Measurements from ENCODE around the gene CLEC3B.

The CLEC3B gene

DNA sequence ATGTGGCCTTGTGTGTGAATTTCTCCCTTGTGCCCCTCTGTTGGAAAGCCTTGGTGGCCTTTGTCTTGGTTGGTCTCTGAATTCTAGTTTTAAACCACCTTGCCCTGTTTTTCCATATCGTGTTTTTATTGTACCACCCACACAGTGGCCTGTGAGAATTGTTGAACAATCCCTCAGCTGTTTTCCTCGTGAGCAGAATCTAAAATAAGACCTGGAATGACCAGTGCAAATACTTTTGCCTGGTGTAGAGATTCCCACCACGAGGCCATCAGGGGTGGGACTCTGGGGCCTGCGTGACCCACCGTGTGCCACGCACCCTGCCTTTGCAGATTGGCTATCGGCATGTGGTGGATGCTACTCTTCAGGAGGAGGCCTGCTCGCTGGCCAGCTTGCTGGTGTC is 19.0 kb upstream of the CLEC3B start:
- peaks cover 20% of the 10 kb centered on the region for H3K4me1 Mint-ChIP-seq
- TF ChIP-seq, protein P1, sequence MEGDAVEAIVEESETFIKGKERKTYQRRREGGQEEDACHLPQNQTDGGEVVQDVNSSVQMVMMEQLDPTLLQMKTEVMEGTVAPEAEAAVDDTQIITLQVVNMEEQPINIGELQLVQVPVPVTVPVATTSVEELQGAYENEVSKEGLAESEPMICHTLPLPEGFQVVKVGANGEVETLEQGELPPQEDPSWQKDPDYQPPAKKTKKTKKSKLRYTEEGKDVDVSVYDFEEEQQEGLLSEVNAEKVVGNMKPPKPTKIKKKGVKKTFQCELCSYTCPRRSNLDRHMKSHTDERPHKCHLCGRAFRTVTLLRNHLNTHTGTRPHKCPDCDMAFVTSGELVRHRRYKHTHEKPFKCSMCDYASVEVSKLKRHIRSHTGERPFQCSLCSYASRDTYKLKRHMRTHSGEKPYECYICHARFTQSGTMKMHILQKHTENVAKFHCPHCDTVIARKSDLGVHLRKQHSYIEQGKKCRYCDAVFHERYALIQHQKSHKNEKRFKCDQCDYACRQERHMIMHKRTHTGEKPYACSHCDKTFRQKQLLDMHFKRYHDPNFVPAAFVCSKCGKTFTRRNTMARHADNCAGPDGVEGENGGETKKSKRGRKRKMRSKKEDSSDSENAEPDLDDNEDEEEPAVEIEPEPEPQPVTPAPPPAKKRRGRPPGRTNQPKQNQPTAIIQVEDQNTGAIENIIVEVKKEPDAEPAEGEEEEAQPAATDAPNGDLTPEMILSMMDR (IDR thresholded peaks at IDR 0.05) = no peak
- H3K4me3 Mint-ChIP-seq = no peak overlapping the region
- no peak overlapping the region for H3K27ac Mint-ChIP-seq
- peaks cover 31% of the 10 kb centered on the region for H3K9me3 Mint-ChIP-seq
- DNase-seq = no peak
- H3K36me3 Mint-ChIP-seq (ENCODE audit: low read depth) = peaks cover 87% of the 10 kb centered on the region
- H3K27me3 Mint-ChIP-seq (ENCODE audit: low read depth, poor library complexity) = no peaks in the 10 kb centered on the region

DNA sequence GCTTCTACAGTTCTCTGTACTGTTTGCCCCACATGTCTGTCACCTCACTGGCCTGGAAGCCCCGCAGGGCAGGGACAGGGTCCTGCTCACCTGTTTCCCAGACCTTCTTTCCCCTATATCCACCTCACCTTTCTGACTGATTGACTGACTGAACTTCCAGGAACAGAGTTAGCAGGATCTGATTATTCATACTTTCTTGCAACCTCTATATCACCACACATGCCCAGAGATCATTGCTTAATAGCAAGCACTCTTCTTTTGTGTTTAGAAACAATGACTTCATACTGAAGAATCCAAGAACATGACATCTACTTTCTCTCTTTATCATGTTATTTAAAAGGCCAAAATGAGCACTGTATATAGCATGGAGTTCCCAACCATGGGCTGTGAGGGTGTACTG is 18.0 kb upstream of the CLEC3B start:
- Mint-ChIP-seq H3K27ac (no peak overlapping the region), H3K4me3 (no peak overlapping the region), H3K27me3 (ENCODE audit: low read depth, poor library complexity) (no peaks in the 10 kb centered on the region), H3K36me3 (ENCODE audit: low read depth) (peaks cover 87% of the 10 kb centered on the region), H3K9me3 (peaks cover 29% of the 10 kb centered on the region), H3K4me1 (peaks cover 31% of the 10 kb centered on the region)
- TF ChIP-seq, protein P1 (IDR thresholded peaks at IDR 0.05) = no peak
- DNase-seq = no peak

DNA sequence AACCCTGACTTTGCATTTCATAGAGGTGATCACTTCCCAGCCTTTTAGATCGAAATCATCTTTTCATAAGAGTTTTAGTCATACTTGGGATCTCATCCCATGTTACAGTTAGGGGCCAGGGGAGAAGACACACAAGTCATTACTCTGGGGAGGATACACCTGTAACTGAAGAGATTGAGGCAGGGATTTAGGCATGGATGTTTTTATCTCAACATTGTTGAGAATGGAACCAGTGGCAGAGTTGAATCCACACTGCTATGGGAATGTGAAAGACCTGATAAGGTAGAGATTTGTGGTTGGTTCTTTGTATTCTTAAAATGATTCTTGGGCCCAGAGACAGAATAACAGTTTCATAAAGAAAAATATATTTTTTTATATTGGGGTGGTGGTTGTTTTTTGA is 16.2 kb upstream of the CLEC3B start:
- no peak overlapping the region for H3K27ac Mint-ChIP-seq
- H3K9me3 Mint-ChIP-seq = peaks cover 14% of the 10 kb centered on the region
- H3K27me3 Mint-ChIP-seq (ENCODE audit: low read depth, poor library complexity) = no peaks in the 10 kb centered on the region
- H3K4me3 Mint-ChIP-seq = no peak overlapping the region
- TF ChIP-seq, protein P1 (IDR thresholded peaks at IDR 0.05) = no peak
- H3K36me3 Mint-ChIP-seq (ENCODE audit: low read depth) = peaks cover 78% of the 10 kb centered on the region
- H3K4me1 Mint-ChIP-seq = peaks cover 31% of the 10 kb centered on the region
- no peak for DNase-seq

DNA sequence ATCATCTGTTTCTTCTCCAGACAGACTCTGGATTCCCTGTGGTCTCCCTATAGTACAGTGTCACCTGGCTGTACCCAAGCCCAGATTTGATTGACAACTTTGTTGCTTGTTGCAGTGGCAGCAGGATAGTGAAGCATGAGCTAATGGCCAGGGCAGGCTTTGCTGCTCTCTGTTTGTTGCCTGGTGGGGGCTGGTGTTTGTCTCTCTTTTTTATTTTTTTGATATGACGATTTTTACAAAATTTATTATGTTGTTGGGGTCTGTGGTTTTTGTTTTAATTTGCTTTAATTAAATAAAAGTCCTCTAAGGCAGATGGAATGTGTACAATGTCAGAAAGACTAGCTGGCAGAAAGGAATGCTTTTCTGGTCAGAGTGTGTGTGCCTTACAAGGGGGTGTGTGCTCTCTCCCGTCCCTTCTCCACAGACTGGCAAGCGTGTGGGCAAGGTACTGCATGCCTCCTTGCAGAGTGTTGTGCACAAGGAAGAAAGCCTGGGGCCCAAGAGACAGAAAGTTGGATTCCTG is 15.2 kb upstream of the CLEC3B start:
- Mint-ChIP-seq H3K4me3 (peak overlapping the region; percentile 16), H3K9me3 (peaks cover 4% of the 10 kb centered on the region), H3K36me3 (ENCODE audit: low read depth) (peaks cover 73% of the 10 kb centered on the region), H3K27ac (peak overlapping the region; percentile 90), H3K27me3 (ENCODE audit: low read depth, poor library complexity) (no peaks in the 10 kb centered on the region), H3K4me1 (peaks cover 31% of the 10 kb centered on the region)
- no peak for DNase-seq
- TF ChIP-seq, protein P1 (IDR thresholded peaks at IDR 0.05) = no peak

DNA sequence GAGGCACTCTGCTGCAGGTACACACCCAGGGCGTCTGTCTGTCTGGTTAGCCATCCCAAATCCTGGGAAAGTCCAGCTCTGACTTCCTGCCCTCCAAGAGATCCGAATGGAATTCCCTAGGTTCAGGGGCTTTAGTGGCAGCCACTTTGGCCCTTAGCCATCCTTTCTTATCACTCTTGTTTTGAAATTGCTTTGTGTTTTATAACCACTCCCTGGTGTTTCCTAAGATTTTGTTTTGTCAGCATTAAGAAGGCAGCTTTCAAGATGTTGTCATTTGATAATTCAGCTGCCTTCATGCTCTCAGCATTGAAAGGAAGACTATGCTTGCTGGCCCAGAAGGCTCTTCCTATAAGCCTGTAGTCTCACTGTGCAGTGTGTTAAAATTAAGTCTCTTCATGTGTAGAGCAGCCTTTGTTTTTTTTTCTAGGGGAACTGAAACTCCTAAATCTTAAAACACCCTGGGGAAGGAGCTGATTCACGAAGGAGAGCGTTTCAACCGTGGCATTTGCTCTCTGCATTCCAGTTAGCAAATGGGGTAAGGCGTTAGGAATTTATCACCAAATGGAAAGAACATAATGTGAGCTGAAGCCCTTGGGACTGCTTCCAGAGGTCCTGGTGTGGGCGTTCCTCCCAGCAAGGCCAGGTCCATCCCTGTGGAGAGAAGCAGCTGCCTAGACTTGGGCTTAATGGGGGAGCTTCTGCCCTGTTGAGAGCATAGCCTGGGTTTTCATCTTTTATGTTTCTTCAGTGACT is 14.2 kb upstream of the CLEC3B start:
- TF ChIP-seq, protein P1 (IDR thresholded peaks at IDR 0.05) = no peak
- H3K4me3 Mint-ChIP-seq = no peak overlapping the region
- no peak for DNase-seq

DNA sequence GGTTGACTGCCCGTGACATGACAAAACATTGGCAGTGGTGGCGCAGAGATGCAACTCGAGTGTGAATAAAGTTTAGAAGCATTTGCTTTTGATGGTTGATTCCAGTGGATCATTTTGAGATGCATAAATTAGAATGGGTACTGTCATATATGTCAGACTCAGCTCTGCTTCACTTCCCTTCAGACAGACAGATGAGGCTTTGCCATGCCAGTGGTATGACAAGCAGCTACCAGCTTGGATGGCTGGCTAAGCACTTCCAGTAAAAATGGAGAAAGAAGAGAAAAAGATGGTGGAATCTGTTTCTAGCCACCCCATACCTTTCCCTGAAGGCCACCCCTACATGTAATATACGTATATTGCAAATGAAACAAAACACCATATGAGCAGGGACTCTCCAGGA is 13.5 kb upstream of the CLEC3B start:
- H3K4me1 Mint-ChIP-seq = peaks cover 31% of the 10 kb centered on the region
- H3K27ac Mint-ChIP-seq = peak overlapping the region; percentile 90
- TF ChIP-seq, protein P1 (IDR thresholded peaks at IDR 0.05) = no peak
- no peaks in the 10 kb centered on the region for H3K27me3 Mint-ChIP-seq (ENCODE audit: low read depth, poor library complexity)
- no peak for DNase-seq
- no peaks in the 10 kb centered on the region for H3K9me3 Mint-ChIP-seq
- H3K4me3 Mint-ChIP-seq = no peak overlapping the region
- H3K36me3 Mint-ChIP-seq (ENCODE audit: low read depth) = peaks cover 69% of the 10 kb centered on the region

More for the DNA sequence above, 14.2 kb upstream of the CLEC3B start:
- H3K36me3 Mint-ChIP-seq (ENCODE audit: low read depth) = peaks cover 70% of the 10 kb centered on the region
- H3K27me3 Mint-ChIP-seq (ENCODE audit: low read depth, poor library complexity) = no peaks in the 10 kb centered on the region
- H3K27ac Mint-ChIP-seq = peak overlapping the region; percentile 90
- peaks cover 2% of the 10 kb centered on the region for H3K9me3 Mint-ChIP-seq
- peaks cover 31% of the 10 kb centered on the region for H3K4me1 Mint-ChIP-seq

Data from nephron progenitor cell (in vitro differentiated cells).